T-helper 1 cell (primary cell): Measurements from ENCODE around the gene KIF5A.
"Not testable (repeated sequence)": the region's sequence is repeated elsewhere in the genome, so short reads cannot be mapped to it uniquely, and the experiment has no call there.

Source experiments
- DNase-seq, 5 donors: peaks; one replicate each; pipeline ENCODE4 v3.0.0-alpha.2; 2012 to 2020

Gene KIF5A

DNA sequence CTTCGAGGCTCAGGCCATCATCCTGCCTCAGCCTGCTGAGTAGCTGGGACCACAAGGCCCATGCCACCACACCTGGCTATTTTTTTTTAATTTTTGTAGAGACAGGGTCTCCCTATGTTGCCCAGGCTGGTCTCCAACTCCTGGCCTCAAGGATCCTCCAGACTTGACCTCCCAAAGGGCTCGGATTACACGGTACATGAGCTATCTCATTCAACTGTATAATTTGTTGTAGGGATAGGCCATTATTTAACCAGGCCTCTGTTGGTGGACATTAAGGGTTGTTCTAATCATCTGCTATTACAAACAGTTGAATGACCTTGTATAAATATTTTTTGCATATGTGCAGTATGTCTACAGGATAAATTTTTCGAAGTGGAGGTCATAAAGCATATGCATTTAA, 9.0 kb downstream of the KIF5A start:
- DNase-seq, result no peak

DNA sequence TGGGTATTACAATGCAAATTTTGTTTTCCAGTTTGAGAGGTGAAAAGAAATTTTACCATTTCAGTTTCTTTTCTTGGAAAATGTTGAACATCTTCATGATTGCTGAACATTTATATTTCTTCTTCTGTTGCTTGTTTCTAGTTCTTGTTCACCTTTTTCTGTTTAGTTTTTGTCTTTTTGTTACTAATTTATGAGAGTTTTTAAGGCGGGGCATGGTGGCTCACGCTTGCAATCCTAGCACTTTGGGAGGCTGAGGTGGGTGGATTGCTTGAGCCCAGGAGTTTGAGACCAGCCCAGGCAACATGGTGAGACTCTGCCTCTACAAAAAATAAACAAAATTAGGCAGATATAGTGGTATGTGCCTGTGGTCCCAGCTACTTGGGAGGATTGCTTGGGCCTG, 10.7 kb downstream of the KIF5A start:
- no peak for DNase-seq

DNA sequence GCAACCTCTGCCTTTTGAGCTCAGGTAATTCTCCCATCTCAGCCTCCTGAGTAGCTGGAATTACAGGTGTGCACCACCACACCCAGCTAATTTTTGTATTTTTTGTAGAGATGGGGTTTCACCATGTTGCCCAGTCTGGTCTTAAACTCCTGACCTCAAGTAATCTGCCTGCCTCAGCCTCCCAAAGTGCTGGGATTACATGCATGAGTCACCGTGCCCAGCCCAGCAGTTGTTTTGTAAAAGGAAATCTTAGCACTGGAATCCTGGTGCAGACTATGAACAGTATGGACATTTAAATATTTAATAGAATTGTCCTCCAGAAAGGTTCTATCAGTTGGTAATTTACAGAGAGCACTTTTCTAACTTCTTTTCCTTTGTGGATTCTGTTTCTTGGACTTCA, 11.3 kb downstream of the KIF5A start:
- DNase-seq, result not testable (repeated sequence)

DNA sequence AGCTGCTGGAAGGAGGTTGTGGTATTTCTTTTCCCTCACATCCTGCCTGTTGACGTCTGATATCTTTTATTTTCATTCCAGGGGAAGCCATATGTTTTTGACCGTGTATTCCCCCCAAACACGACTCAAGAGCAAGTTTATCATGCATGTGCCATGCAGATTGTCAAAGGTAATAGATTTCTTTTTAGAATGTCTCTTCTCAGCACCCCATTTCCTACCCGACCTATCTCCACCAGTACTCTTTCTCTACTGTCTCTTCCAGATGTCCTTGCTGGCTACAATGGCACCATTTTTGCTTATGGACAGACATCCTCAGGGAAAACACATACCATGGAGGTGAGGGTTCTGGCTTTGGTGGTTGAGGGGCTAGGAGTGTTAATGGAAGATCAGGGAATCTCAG, 13.5 kb downstream of the KIF5A start:
- no peak for DNase-seq

DNA sequence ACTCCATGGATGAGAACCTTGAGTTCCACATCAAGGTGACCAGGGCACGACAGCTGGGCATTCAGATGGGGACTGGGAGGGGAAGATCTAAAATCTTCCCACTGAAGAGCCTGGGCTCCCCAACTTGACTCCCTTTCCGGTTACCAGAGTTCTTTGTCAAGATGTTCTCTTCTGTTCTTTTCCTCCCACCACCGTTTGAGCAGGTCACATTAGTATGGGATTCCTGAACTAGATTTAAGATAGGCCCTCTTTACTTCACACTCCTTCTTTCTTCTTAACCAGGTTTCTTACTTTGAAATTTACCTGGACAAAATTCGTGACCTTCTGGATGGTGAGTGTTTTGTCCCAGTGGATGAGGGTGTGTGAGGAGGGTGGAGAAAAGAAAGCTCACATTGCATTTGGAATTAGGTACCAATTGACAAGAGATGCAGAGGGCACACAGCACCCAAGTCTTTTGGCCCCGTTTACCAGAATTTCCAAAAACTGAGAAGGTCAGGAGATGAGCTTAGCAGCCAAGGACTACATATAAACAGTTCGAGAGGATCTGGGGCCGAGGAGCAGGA, 14.4 kb downstream of the KIF5A start:
- DNase-seq, result no peak

DNA sequence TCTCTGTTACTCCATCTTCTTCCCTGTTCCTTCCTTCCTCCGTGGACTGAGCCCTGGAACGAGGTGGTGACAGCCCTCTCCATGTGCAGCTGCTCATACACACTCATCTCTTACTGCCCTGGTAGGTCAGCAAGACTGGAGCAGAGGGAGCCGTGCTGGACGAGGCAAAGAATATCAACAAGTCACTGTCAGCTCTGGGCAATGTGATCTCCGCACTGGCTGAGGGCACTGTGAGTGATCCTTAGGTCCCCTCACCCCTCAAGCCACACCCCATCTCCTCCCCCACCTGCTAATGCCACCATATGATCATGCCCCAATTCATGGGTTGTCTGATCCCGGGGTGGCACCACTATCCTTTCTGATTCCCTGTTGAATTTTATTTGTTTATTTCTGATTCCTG, 19.0 kb downstream of the KIF5A start:
- no peak for DNase-seq

DNA sequence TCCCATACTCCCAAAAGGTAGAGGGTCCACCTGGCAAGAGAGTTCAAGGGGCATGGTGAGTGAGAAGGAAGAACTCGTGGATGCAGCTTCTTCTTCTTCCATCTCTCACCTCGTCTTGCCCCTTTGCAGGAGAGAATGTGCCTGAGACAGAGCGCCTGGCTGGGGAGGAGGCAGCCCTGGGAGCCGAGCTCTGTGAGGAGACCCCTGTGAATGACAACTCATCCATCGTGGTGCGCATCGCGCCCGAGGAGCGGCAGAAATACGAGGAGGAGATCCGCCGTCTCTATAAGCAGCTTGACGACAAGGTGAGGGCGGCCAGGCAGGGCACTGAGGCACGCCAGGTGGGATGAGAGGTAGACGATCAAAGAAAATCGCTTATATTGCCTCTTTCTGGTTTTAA, 20.0 kb downstream of the KIF5A start:
- DNase-seq, result no peak

DNA sequence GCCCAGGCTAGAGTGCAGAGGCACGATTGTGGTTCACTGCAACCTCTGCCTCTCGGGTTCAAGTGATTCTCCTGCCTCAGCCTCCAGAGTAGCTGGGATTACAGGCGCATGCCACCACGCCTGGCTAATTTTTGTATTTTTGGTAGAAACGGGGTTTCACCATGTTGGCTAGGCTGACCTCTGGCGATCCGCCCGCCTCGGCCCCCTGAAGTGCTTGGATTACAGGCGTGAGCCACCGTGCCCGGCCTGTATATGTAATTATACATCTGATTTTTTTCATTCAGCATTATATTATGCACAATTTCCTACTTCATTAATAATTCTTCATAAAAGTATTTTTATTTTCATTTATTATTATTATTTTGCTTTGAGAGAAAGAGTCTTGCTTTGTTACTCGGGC, 20.6 kb downstream of the KIF5A start:
- DNase-seq, result not testable (repeated sequence)

DNA sequence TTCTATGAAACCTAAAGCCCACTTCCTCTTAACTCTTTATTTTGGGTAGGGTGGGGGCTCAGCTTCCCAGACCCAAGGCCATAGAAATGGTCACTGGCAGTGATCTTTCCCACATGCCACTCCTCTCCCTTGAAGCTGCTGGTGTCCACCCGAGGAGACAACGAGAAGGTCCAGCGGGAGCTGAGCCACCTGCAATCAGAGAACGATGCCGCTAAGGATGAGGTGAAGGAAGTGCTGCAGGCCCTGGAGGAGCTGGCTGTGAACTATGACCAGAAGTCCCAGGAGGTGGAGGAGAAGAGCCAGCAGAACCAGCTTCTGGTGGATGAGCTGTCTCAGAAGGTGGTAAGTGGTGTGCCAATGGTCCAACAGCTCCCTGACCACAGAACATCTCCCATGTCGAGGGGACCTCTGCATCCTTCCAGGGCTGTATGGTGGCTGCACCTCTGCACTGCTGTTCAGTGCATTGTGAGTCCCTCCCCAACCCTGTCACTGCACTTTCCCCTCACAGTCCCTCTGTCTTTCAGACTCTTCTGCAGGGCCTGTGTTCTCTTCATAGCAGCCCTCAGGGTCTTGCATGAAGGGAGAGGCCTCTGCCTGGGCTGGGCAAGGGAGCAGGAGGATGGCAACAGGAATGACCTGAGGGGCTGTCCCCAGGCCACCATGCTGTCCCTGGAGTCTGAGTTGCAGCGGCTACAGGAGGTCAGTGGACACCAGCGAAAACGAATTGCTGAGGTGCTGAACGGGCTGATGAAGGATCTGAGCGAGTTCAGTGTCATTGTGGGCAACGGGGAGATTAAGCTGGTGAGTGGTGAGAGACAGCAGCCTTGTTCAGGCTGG, 22.3 kb downstream of the KIF5A start:
- DNase-seq, result no peak

DNA sequence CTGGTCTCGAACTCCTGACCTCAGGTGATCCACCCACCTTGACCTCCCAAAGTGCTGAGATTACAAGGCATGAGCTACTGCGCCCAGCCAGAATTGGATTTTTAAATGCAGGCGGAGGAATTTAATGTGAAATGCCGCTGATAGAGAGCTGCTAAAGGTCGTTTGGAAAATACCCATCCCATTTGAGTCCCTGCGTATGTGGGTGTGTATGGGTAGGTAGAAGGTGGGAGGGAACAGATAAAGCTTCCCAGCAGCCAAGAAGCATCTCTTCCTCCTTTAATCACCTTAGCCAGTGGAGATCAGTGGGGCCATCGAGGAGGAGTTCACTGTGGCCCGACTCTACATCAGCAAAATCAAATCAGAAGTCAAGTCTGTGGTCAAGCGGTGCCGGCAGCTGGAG, 25.0 kb downstream of the KIF5A start:
- no peak for DNase-seq

DNA sequence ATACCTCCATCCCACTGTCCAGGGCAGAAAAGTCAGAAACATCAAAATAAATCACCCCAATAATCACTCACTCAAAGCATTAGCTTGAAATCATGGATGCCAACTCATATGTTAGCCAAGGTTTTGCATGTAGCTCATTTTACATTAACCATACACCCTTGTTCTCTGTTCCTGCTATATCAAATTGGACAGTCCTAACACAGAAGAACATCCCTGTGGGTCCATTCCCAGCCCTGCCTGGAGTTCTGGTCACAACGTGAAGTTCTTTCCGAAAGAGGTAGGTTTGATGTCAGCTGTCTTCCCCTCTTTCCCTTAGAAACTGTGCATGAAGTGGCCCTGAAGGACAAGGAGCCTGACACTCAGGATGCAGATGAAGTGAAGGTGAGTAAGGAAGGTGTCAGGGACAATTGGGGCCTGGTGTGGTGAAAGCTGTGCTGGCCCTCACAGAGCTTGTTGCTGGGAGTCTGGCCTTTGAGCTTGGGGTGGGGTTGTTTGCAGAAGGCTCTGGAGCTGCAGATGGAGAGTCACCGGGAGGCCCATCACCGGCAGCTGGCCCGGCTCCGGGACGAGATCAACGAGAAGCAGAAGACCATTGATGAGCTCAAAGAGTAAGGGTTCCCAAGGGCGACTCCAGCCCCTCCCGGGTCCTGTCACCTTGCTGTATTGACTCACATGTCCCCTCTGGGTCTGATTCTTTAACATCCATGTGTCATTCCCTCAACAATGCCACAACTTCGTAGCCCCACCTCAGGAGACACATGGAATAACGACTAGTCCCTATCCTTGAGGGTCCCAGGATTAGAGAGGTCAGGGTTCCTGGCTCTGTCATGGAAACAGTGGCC, 26.1 kb downstream of the KIF5A start:
- no peak for DNase-seq

DNA sequence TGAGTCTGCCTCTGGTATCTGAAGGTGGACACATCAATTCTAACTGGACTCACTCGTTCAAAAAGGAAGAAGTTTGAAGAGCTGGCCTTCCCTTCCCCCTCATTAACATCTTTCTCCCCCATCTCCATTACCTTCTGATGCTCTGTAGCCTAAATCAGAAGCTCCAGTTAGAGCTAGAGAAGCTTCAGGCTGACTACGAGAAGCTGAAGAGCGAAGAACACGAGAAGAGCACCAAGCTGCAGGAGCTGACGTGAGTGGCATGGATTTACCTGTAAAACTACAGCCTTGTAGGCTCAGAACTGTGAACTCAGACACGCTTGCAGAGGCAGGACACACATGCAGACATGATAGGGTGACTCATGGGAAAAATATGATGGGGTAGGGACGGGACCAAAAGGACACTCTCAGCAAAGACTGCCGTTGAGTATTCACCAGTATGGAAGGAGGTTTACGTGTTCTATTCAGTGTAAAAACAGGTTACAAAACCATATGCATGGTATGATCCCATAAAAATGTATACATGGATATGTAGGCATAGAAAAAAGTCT, 26.8 kb downstream of the KIF5A start:
- no peak for DNase-seq

DNA sequence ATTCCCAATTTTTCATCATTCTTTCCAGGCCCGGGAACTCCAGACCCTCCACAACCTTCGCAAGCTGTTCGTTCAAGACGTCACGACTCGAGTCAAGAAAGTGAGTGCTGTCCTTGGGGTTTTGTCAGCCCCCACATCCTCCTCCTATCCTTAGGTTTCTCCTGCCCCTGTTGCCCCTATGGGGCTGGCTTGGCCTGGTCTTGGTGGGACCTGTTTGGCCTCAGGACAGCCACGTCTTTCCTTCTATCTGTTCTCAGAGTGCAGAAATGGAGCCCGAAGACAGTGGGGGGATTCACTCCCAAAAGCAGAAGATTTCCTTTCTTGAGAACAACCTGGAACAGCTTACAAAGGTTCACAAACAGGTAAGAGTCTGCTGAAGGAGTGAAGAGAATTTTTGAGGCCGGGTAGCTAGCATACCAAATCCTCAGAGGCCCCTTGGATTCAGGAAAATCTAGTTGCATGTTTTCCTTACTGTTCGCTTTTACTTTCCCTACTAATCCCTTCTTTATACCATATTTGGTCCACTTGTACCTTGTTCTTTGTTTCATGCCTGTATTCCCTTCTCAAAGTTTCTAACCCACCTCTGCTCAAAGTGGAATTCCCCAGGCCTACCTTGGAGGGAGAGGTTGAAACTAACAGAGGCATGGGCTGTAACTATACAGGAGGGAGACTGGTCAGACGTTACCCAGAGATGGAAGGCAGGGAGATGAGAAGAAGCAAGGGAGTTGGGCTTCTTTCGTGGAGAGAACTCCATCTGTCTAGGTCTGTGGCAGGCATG, 28.3 kb downstream of the KIF5A start:
- DNase-seq, result no peak

DNA sequence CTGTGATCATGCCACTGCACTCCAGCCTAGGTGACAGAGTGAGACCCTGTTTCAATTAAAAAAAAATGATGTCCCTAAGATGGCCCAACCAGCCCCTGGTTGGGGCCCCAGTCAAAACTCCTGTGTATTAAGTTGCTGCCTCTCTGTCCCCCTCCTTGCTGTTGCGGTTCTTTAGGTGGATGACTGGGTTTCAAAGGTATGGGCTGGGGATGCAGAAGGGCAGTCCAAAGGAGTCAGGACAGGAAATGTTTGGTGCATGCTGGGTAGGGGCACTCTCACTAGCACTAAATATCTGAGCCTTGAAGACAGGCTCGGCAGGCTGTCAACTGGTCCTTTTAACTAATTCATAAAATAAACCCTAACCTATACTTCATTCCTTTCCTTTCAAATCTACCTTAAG, 29.2 kb downstream of the KIF5A start:
- DNase-seq, result no peak

DNA sequence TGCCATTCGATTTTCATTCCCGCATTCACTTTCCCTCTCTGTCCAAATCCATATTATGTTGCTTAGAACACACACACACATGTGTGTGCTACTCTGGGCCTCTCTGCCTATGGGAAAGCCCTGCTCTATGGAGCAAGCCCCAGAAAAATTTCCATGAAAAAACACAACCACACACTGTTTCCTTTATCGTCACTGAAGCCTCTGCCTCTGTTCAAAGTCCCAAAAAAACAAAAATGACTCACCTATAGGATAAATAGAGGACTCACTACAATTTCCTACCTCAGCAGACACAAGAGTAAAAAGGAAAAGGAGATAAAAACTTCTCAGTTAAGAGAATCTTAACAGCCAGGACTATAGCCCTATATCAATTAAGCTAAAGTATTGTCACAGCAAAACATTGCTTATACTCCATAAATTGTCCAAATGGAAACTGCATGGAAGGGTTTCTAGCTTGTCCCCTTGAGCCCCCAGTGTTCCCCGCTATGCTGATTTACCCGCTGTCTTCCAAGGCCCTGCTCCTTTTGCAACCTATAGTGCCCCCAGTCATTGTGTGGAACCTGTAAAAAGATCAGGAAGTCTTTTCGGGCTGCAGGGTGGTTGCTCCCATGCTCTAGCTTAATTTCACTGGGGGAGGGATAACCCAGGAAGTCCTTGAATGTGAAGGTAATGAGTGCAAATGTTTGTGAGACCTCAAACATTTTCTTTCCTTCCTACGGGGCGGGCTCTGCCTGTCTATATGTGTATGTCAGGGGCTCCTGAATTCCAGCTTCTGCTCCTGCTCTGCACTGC, 30.0 kb downstream of the KIF5A start:
- DNase-seq, result no peak

DNA sequence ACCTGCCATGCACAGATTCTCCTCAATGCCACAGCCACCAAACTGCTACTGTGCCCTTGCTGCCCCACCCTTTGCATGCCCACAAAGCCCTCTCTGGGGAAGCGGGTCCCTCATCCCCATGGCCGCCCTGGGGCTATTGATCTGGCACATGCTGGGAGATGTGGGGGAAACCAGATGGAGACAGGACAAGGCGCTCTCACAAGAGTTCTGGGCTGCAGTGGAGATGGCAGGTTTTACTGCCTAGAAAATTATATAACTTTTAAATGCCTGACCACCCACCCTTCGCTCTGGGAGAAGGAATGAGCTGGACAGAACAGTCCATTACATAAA, 30.6 kb downstream of the KIF5A start:
- DNase-seq, result no peak

DNA sequence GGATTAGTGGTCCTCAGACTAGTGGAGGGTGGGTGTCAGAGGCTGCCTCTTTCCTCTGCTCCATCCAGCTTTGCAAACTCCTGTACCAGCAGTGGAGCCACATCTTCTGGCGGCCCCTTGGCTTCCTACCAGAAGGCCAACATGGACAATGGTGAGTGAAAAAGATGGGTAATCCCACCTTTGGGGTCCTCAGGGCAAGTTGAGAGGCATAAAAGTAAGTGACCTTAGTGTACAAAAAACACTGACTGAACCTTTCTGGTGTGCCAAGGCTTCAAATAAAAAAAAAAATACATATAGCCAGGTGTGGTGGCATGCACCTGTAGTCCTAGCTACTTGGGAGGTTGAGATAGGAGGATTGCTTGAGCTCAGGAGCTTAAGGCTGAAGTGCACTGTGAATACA, 32.0 kb downstream of the KIF5A start:
- DNase-seq, result no peak

DNA sequence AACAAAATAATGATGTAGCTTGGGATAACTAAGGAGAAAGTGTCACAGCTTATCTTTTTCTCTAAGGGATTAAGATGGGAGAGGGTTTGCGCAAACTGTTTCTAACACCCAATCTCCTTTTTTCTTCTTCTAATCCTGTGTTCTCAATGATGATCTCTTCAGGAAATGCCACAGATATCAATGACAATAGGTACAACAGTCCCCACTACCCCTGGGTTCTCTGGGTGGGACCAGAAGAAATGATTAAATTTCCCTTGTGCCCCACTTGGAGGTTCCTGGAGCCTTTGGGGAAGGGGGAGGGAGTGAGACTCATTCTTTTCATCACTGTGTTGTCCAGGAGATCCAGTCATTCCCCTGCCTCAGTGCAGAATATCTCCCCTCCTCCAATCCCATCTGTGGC, 32.6 kb downstream of the KIF5A start:
- DNase-seq, result no peak

DNA sequence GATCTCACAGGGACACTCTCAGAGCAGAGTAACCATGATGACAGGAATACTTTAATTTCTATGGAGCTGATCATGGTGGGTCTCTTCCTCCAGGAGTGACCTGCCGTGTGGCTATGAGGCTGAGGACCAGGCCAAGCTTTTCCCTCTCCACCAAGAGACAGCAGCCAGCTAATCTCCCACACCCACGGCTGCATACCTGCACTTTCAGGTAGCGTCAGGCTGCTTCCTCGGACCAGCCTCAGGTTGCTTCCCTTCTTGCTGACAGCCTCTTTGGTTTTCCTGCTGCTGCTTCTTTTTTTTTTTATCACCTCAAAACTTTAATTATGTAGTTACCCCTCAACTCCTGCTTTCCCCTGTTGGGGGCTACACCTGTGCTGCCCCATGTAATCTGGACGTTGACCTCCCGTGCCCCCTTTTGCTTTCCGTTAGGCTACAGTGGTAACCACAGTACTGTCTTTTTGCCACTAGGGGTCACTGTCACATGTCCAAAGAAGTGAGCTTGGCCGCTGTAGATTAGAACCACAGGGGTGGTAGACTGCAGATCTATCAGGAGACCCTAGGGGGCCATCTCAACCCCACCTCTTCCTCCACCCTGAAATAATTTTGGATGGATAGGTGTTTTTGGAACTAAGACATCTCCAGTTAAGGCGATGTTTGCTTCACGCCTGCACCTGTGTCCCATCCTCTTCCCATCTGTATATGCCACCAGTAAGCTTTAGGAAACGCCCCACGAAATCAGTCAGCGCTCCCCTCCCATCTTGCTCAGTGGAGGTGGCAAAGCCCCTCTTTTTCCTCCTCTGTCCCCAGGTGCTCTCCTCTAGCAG, 33.4 kb downstream of the KIF5A start:
- DNase-seq, result peak; percentile 31 to 76 (median 58)

DNA sequence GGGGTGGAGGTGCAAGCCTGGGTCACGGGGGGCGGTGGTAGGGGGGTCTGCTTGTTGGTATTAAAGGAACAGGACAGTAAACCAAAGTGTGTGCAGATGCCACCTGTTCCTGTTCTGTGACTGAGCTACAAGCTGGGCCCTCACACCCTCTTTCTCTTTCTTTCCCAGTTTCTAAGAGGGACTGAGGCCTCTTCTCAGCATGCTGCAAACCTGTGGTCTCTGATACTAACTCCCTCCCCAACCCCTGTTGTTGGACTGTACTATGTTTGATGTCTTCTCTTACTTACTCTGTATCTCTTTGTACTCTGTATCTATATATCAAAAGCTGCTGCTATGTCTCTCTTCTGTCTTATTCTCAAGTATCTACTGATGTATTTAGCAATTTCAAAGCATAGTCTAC, 34.2 kb downstream of the KIF5A start:
- DNase-seq, result no peak

DNA sequence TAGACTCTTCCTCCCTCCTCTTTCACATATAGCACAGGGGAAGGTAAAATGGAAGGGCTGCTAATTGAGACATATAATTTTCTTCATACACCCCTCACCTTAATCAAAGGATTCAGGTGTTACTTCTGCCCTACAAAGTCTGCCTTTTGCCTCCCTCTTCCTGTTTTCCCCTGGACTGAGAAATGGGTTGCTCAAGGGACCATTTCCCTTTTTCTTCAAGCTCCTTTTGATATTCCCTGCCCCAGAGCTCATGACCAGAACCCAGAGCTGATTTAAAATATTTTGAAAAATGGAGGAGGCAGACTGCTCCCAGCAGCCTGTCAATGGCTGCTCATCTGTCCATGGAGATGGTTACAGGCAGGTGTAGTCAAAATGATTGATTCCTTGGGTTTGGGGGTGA, 34.8 kb downstream of the KIF5A start:
- no peak for DNase-seq
